GM12874 (cell line): ENCODE data around the gene TXK.

Experiments used
- TF ChIP-seq, protein P1 (sequence below): IDR thresholded peaks from 2 replicates; pipeline ENCODE4 v1.5.1; 2011; ENCODE audit warnings: low read depth, mild to moderate bottlenecking, control low read depth, low read length, moderate library complexity; ENCODE audit not compliant: insufficient read depth

Gene TXK

DNA sequence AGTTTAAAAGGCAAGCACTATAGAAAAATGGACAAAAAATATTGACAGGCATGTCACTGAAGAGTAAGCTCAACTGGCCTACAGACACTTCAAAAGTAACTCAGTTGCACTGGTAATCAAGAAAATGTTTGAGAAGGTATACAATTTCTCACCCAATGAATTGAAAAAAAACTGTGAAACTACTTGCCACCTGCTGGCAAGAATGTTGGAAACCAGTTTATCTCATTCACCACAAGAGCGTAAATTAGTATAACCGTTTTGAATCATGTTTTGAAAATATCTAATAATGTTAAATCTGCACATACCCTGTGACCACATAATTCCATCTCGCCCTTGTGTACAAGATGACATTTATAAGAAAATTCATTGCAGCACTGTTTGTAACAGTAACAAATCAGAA lies 31.7 kb downstream of the TXK start:
- TF ChIP-seq, protein P1, sequence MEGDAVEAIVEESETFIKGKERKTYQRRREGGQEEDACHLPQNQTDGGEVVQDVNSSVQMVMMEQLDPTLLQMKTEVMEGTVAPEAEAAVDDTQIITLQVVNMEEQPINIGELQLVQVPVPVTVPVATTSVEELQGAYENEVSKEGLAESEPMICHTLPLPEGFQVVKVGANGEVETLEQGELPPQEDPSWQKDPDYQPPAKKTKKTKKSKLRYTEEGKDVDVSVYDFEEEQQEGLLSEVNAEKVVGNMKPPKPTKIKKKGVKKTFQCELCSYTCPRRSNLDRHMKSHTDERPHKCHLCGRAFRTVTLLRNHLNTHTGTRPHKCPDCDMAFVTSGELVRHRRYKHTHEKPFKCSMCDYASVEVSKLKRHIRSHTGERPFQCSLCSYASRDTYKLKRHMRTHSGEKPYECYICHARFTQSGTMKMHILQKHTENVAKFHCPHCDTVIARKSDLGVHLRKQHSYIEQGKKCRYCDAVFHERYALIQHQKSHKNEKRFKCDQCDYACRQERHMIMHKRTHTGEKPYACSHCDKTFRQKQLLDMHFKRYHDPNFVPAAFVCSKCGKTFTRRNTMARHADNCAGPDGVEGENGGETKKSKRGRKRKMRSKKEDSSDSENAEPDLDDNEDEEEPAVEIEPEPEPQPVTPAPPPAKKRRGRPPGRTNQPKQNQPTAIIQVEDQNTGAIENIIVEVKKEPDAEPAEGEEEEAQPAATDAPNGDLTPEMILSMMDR, result no peak

DNA sequence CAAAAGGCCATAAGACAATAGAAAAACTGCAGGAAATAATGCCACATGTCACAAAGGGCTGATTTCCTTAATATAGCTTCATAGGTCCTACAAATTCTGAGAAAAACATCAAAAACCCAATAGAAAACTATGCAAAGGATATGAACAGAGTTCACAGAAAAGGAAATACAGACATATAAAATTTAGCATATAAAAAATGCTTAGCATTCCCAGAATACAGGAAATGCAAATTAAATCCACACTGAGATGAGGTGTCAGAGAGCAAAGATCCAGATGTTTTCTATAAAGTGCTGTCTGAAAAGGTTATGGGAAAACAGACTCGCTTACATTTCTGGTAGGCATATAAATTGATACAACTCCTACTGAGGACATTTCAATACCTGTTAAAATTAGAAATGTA lies 33.8 kb downstream of the TXK start:
- TF ChIP-seq, protein P1, result no peak

DNA sequence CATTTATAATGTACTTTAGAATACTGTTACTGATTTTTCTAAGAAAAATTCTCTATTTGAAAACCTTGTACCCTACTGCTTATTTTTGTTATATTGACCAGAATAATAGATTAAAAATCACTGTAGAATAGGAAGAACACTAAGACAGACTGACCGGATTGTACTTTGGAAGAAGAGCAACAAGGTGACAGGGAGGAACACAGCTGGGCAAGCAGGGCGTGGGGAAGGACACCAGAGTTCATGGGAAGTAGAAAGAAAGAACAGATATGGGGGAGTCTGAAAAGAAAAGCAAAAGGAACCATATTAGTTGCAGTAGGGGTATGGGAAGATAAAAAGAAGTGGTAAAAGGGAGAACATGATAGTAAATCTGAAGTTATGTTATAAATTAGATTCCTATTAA lies 38.6 kb downstream of the TXK start:
- TF ChIP-seq, protein P1, result no peak

DNA sequence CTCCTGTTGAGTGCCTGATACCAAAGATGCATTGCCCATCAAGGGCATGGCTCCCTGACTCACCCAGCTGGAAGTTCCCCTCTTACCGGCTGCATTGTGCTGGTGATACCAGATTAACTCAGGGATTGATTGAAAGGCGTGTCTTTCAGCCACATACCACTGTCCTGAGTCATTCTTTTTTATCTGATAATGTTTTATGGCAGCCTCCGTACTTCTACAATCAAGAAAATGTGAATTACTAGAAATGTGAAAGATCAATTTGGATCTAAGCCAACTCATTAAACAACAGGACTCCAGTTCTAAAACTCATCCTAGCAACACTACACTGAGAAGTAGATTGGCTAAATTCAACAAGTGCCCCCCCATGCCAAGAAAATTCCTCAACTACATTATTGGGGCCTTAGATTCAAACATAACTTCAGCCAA lies 40.0 kb downstream of the TXK start:
- TF ChIP-seq, protein P1, result no peak

DNA sequence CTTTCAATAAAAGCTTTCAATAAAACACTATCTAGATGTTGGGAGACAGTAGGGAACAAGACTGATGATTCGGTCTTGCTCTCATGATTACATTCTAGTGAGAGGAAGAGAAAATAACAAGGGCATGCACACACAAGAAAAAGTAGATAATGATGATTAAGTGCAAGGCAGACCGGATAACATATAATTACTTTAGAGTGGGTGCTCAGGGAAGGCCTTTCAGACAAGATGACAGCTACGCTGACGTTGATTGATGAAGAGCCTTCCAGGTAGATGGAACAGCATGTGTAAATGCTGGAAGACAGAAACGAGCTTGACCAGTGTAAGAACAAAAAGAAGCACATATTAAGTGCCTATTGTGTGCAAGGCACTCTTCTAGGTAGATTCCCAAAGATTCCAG lies 43.4 kb downstream of the TXK start:
- TF ChIP-seq, protein P1, result no peak

DNA sequence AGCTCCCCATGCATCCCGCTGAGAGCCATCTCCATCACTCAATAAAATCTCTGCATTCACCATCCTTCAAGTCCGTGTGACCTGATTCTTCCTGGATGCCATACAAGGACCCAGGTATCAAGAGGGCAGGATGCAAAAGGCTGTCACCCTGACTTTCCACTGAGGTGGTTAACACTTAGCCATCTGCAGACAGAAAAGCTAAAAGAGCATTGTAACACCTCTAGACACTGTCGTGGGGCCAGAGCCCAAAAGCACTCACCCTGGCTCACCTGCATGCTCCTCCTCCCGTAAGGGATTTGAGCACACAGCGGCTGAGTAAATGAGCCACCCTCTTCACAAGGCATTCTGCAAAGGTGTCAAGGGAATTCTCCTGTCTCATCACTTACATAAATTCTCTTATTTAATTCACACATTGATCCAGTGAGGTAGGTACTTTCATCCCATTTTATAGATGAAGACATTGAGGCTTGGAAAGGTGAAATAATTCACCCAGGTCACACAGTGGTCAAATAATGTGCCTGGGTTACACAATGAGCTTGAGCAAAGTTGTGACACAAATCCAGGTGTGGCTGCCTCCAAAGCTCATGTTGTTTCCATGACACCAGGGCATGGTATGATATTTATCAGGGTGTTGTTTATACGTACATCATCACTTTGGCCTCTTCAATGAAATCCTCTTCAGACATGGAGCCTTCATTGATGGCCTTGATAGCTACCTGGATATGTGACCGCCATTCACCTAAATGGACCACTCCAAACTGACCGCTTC lies 48.0 kb downstream of the TXK start:
- TF ChIP-seq, protein P1, result no peak

DNA sequence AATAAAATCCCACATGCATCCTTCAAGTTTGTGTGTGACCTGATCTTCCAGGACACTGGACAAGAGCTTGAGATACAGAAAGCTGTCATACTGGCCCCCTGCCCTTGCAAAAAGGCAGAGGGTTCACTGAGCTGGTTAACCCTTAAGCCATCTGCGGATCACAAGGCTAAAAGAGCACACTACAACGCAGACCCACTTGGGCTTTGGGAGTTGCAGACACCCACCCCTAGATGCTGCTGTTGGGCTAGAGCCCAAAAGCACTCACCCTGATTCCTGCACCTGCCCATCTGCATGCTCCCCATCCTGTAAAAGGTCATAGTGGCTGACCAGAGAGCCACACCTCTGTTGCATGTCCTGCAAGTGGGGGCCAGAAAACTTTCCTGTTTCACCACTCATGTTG lies 51.1 kb downstream of the TXK start:
- TF ChIP-seq, protein P1, result no peak

DNA sequence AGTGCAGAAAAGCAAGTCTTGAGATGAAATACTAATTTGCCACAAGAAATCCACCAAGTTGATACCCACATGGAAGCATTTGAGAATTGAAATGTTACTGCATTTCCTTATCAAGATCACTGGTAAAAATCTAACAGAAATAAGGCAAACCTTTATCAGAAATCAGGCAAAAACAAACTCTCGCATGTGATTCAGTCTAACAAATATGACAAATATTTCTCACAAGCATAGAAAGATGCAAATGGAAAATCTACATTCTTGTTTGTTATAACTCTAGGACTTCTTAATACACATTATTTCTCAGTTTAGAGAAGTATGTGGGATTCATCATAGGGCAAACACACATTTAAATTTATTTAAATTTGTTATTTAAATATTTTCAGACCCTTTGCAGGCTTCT lies 52.9 kb downstream of the TXK start:
- TF ChIP-seq, protein P1, result no peak
